SIG-M5 treated with dmso at 0.1 percent for 504 hours (cell line): Measurements from ENCODE around the gene C16orf95.

Source experiments
- DNase-seq: peaks from one replicate; lab custom pipeline; 2025; ENCODE audit not compliant: unreplicated experiment; lab: John Stamatoyannopoulos, UW

Gene C16orf95

DNA sequence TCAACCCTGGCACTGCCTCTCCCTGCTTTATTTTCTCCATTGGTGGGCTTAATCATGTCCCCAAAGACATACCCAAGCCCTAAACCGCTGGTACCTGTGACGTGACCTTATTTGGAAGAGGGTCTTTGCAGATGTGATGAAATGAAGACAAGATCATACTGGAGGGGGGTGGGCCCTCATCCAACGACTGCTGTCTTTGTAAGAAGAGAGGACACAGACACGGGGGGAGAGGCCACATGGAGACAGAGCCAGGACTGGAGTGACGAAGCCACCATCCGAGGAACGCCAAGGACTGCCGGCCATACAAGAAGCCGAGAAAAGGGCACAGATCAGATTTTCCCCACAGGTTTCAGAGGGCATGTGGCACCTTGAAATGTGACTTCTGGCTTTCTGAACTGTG is 62.5 kb downstream of the C16orf95 start:
- no peak for DNase-seq

DNA sequence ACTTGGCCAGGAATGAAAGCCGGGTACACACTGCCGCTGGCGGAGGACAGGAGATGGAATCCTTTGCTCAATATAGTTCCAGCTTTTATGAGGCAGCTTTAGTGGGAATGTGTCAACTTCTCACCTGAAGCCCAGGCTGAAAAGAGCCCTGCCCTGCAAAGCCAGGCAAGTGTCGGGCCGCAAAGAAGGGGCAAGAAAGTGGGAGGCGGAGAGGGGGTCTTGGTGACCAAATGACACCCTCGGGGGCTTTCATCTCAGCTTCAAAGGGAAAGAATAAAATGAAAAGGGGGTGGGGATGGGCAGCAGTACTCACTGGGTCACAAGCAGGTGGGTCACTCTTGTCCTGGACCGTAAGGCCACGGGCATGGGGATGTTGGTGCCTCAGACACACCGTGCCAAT is 62.9 kb downstream of the C16orf95 start:
- no peak for DNase-seq

DNA sequence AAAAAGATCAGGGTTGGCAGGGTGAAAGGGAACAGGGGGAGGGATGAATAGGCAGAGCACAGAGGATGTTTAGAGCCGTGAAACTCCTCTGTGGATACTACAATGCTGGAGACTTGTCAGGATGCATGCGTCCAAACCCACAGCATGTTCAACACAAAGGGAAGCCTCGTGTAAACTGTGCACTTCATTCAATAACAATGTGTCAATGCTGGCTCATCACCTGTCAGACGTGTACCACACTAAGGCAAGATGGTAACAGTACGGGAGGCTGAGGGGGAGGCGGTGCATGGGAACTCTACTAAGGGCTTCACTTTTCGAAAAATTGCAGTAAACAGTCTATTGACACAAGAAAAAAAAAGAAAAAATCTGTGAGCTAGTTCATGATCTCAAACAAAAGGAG is 63.7 kb downstream of the C16orf95 start:
- DNase-seq: no peak
